SK-N-SH (cell line): ENCODE measurements around the gene TLX2. TPM values are rescaled to one million over a fixed set of nuclear protein-coding genes. Genes with fewer than 3 reads are reported as not detected.

Source experiments
- CTCF ChIA-PET: fragments of 300-600, 350-600 bp; formaldehyde crosslinking; extraction: SDS; loops from one replicate; lab custom pipeline; 2021; lab: Yijun Ruan, JAX
- POLR2A ChIA-PET: fragments of 350-600 bp; sonication (Branson Sonifier 250); formaldehyde crosslinking; extraction: SDS; loops from one replicate; lab custom pipeline; 2020; ENCODE audit warnings: antibody characterized with exemption, inconsistent platforms; lab: Yijun Ruan, JAX
- DNase-seq: peaks from one replicate; pipeline ENCODE4 v3.0.0; 2012
- H2AFZ ChIP-seq: fragments of 200-600 bp; sonication (generic); 2 replicates; pipeline ENCODE4 v1.8.1; 2016; ENCODE audit warnings: antibody characterized with exemption, mild to moderate bottlenecking, low read depth
- H3F3A ChIP-seq: fragments of 200-600 bp; sonication (generic); replicated peaks from 2 replicates; pipeline ENCODE3; 2016; ENCODE audit warnings: antibody characterized with exemption, mild to moderate bottlenecking; ENCODE audit not compliant: insufficient read depth
- H3K27ac ChIP-seq, 2 experiments: fragments of 200-500 bp in 1 of 2; fragments of 200-600 bp in 1 of 2; sonication (Bioruptor generic) in 1 of 2; sonication (generic), shearing (Covaris generic) in 1 of 2; 2 replicates each; pipeline versions ENCODE4 v1.5.1 to v1.6.1; 2014 to 2016; ENCODE audit warnings: low read depth in 2 of 2, inconsistent platforms in 1 of 2, low read length in 1 of 2, mild to moderate bottlenecking in 1 of 2, mixed read lengths in 1 of 2
- H3K27me3 ChIP-seq: fragments of 200-600 bp; sonication (generic), shearing (Covaris generic); 2 replicates; pipeline ENCODE4 v1.6.1; 2016; ENCODE audit warnings: mixed run types; ENCODE audit not compliant: insufficient read depth
- H3K36me3 ChIP-seq, 2 experiments: fragments of 200-500 bp in 1 of 2; fragments of 200-600 bp in 1 of 2; sonication (Bioruptor generic) in 1 of 2; sonication (generic) in 1 of 2; replicated peaks in 1 of 2; 2 replicates each; pipeline versions ENCODE3 to v1.5.1; 2014 to 2016; ENCODE audit warnings: low read length in 1 of 2, mild to moderate bottlenecking in 1 of 2; ENCODE audit not compliant: insufficient read depth in 2 of 2, control insufficient read depth in 1 of 2
- H3K4me1 ChIP-seq, 2 experiments: fragments of 200-500 bp in 1 of 2; fragments of 200-600 bp in 1 of 2; sonication (Bioruptor generic) in 1 of 2; sonication (generic), shearing (Covaris generic) in 1 of 2; 2 replicates each; pipeline versions ENCODE4 v1.5.1 to v1.6.1; 2014 to 2016; ENCODE audit warnings: low read depth in 1 of 2, low read length in 1 of 2, mixed run types in 1 of 2; ENCODE audit not compliant: insufficient read depth in 2 of 2, control insufficient read depth in 1 of 2
- H3K4me2 ChIP-seq: fragments of 200-600 bp; sonication (generic), shearing (Covaris generic); 2 replicates; pipeline ENCODE4 v1.6.1; 2017; ENCODE audit warnings: mixed run types
- H3K4me3 ChIP-seq, 2 experiments: fragments of 200-500 bp in 1 of 2; fragments of 200-600 bp in 1 of 2; sonication (Bioruptor generic) in 1 of 2; sonication (generic), shearing (Covaris generic) in 1 of 2; 2 replicates each; pipeline versions ENCODE4 v1.5.1 to v1.8.1; 2014 to 2016; ENCODE audit warnings: low read depth in 2 of 2, inconsistent platforms in 1 of 2, low read length in 1 of 2, mild to moderate bottlenecking in 1 of 2, mixed read lengths in 1 of 2, moderate library complexity in 1 of 2
- H3K79me2 ChIP-seq: fragments of 200-600 bp; sonication (generic); 2 replicates; pipeline ENCODE4 v1.8.1; 2017; ENCODE audit warnings: mild to moderate bottlenecking; ENCODE audit not compliant: insufficient read depth
- H3K9ac ChIP-seq: fragments of 200-600 bp; sonication (generic); 2 replicates; pipeline ENCODE4 v1.6.1; 2017; ENCODE audit warnings: mixed run types
- H3K9me2 ChIP-seq: fragments of 200-600 bp; sonication (generic); 2 replicates; pipeline ENCODE4 v1.6.1; 2017; ENCODE audit warnings: mixed run types
- H3K9me3 ChIP-seq: fragments of 200-600 bp; sonication (generic); 2 replicates; pipeline ENCODE4 v1.6.1; 2017; ENCODE audit warnings: mixed run types, mild to moderate bottlenecking, moderate library complexity
- H4K20me1 ChIP-seq: fragments of 200-600 bp; sonication (generic); 2 replicates; pipeline ENCODE4 v1.6.1; 2017; ENCODE audit warnings: mild to moderate bottlenecking, mixed run types; ENCODE audit not compliant: insufficient read depth
- CTCF ChIP-seq: fragments of 200-600 bp; sonication (generic); IDR thresholded peaks from 2 replicates; pipeline ENCODE4 v1.6.1; 2017; ENCODE audit warnings: antibody characterized with exemption, mild to moderate bottlenecking, moderate library complexity
- ELF1 ChIP-seq: IDR thresholded peaks from 2 replicates; pipeline ENCODE4 v1.4.0; 2012
- EZH2phosphoT487 ChIP-seq: fragments of 200-600 bp; sonication (generic); IDR thresholded peaks from 2 replicates; pipeline ENCODE4 v1.6.1; 2017; ENCODE audit warnings: low read depth, mixed run types, mild to moderate bottlenecking, antibody characterized with exemption, moderate library complexity, borderline replicate concordance
- FOSL2 ChIP-seq: IDR thresholded peaks from 2 replicates; pipeline ENCODE4 v1.4.0; 2012; ENCODE audit warnings: low read depth, mild to moderate bottlenecking, moderate library complexity, borderline replicate concordance
- FOXJ3 ChIP-seq: sonication (generic); formaldehyde crosslinking; IDR thresholded peaks from 2 replicates; pipeline ENCODE4 v1.5.1; 2020; ENCODE audit warnings: mild to moderate bottlenecking, missing genetic modification reagents
- JUND ChIP-seq: IDR thresholded peaks from 2 replicates; pipeline ENCODE4 v1.4.0; 2012
- NFIC ChIP-seq: IDR thresholded peaks from 2 replicates; pipeline ENCODE4 v1.4.0; 2012; ENCODE audit warnings: borderline replicate concordance
- RAD21 ChIP-seq: IDR thresholded peaks from 2 replicates; pipeline ENCODE4 v1.6.1; 2012; ENCODE audit warnings: mild to moderate bottlenecking, low read length
- RCOR1 ChIP-seq: fragments of 150-350 bp; IDR thresholded peaks from 2 replicates; pipeline ENCODE4 v1.6.1; 2017; ENCODE audit warnings: antibody characterized with exemption, low read length
- REST ChIP-seq: IDR thresholded peaks from 2 replicates; pipeline ENCODE4 v1.6.1; 2012; ENCODE audit warnings: mild to moderate bottlenecking, low read depth, low read length, moderate library complexity
- RFX5 ChIP-seq: IDR thresholded peaks from 2 replicates; pipeline ENCODE4 v1.6.1; 2012; ENCODE audit warnings: mild to moderate bottlenecking, improper control_type of control experiment, low read length
- TAF1 ChIP-seq: IDR thresholded peaks from 2 replicates; pipeline ENCODE4 v1.6.1; 2012; ENCODE audit warnings: low read depth, mild to moderate bottlenecking, low read length, moderate library complexity, borderline replicate concordance
- TCF12 ChIP-seq: IDR thresholded peaks from 2 replicates; pipeline ENCODE4 v1.4.0; 2012
- TEAD4 ChIP-seq: IDR thresholded peaks from 2 replicates; pipeline ENCODE4 v1.4.0; 2012; ENCODE audit warnings: mild to moderate bottlenecking, borderline replicate concordance; ENCODE audit not compliant: insufficient read depth
- WGBS: methylation state at CpG from one replicate; pipeline ENCODE4 v1.1.6; 2017; ENCODE audit warnings: low lambda C conversion rate; 5-methylcytosine and 5-hydroxymethylcytosine counted together
- polyA plus RNA-seq, 3 experiments: library from polyadenylated mRNA; depleted of rRNA; stranded (reverse); fragments of >200 nt; gene quantifications; 2 replicates each; pipeline ENCODE4 v1.2.3, GENCODE V29; 2012
- TF ChIP-seq, protein P1 (sequence below): IDR thresholded peaks from 2 replicates; pipeline ENCODE4; 2012
- TF ChIP-seq, protein P2 (sequence below): fragments of 150-350 bp; IDR thresholded peaks from 2 replicates; pipeline ENCODE4 v1.6.1; 2016; ENCODE audit warnings: mild to moderate bottlenecking, low read depth, low read length

TLX2 gene
- polyA plus RNA-seq, 1 of the 3 experiments (the other 2 are of a cell fraction), result 24.5 TPM

DNA sequence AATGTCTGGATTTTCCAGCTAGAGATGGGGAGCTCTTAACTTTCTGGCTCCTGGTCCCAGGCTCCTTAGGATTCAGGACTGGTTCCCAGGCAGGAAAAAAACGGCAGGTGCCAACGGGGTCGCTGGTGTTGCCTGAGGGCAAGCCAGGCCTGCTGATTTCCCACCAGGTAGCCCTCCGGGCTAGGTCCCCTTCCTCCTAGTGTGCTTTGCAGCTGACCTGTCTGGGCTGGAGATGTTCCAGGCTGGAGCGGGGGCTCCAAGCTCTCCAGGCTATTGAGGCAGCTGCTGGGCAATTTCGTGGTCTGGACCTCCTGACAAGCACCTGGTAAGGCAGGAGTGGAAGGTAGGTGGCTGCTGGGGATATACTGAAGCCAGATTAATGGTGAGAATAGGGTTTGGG is 39.8 kb upstream of the TLX2 start:
- Histone ChIP-seq H3K79me2 (peaks cover 26% of the 10 kb centered on the region), H3K4me2 (no peak overlapping the region), H3K27me3 (no peaks in the 10 kb centered on the region), H3K4me3 (no peak overlapping the region), H3K27ac (no peak overlapping the region), H3K9me2 (no peaks in the 10 kb centered on the region), H4K20me1 (no peaks in the 10 kb centered on the region), H3K9me3 (no peaks in the 10 kb centered on the region), H3K36me3 (peaks cover 22 to 32% of the 10 kb centered on the region in 2 experiments), H3K9ac (no peak overlapping the region), H3K4me1 (peaks cover 6 to 7% of the 10 kb centered on the region in 2 experiments; a peak in 2 of 4 replicates), H2AFZ (no peak overlapping the region)
- 97% methylated on average over 5 of the region's 6 CpGs for WGBS
- DNase-seq, result no peak
- CTCF ChIA-PET, result interaction anchor here (0.8 to 3.9 kb wide), 6 partner anchors 9 to 139 kb away, joined by 3 to 28 read pairs (median 4); partner anchors contain the start of gene TLX2
- POLR2A ChIA-PET, result interaction anchor here (0.6 to 6.9 kb wide), 3 partner anchors 14 to 113 kb away, joined by 4 to 60 read pairs (median 6); partner anchors contain the start of genes PCGF1 and WBP1
- TF ChIP-seq RFX5 (no peak), ELF1 (no peak), TEAD4 (no peak), TAF1 (no peak), RAD21 (no peak), FOSL2 (no peak), EZH2phosphoT487 (no peak), REST (no peak), NFIC (no peak), RCOR1 (no peak), FOXJ3 (CRISPR knock-in tag) (no peak), TCF12 (no peak), JUND (no peak)
- TF ChIP-seq, protein P1, sequence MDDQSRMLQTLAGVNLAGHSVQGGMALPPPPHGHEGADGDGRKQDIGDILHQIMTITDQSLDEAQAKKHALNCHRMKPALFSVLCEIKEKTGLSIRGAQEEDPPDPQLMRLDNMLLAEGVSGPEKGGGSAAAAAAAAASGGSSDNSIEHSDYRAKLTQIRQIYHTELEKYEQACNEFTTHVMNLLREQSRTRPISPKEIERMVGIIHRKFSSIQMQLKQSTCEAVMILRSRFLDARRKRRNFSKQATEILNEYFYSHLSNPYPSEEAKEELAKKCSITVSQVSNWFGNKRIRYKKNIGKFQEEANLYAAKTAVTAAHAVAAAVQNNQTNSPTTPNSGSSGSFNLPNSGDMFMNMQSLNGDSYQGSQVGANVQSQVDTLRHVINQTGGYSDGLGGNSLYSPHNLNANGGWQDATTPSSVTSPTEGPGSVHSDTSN, result no peak
- TF ChIP-seq, all 33 proteins: peak for 0
- H3F3A ChIP-seq, result peaks cover 33% of the 10 kb centered on the region

DNA sequence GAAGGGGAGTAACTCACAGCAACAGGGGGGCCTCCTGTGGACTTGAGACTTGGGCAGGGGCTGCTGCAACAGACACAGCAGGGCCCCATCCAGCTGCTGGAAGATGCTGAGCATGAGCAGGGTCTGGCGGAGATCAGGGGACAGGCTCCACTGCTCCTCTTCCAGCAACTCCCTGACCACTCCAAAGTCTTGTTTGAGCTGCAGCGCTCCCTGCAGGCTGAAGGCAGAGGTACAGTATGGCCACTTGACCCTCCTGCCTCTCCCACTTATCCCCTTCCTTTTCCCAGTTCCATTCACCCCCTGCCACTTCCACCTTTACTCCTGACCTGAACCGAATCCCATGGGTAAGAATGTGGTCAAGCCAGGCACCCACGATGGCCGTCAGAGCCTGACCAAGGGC is 39.4 kb upstream of the TLX2 start:
- ChIA-PET CTCF (interaction anchor here (0.7 to 3.9 kb wide), 8 partner anchors 9 to 216 kb away, joined by 3 to 28 read pairs (median 4); partner anchors contain the start of gene TLX2), POLR2A (interaction anchor here (6.9 kb wide), 1 partner anchor 15 kb away, joined by 60 read pairs; the partner anchor contains the start of gene WBP1)
- no peak overlapping the region for H2AFZ ChIP-seq
- H3K9me3 ChIP-seq, result no peaks in the 10 kb centered on the region
- 95% methylated on average over 5 of the region's 5 CpGs for WGBS
- H3K27me3 ChIP-seq, result no peaks in the 10 kb centered on the region
- no peak overlapping the region for H3K4me2 ChIP-seq
- H3K79me2 ChIP-seq, result peaks cover 30% of the 10 kb centered on the region
- no peaks in the 10 kb centered on the region for H4K20me1 ChIP-seq
- no peak overlapping the region for H3K9ac ChIP-seq
- DNase-seq, result peak; percentile 37
- H3F3A ChIP-seq, result peaks cover 35% of the 10 kb centered on the region
- H3K9me2 ChIP-seq, result no peaks in the 10 kb centered on the region
- no peak overlapping the region for H3K27ac ChIP-seq
- peaks cover 6 to 7% of the 10 kb centered on the region in 2 experiments; a peak in 2 of 4 replicates for H3K4me1 ChIP-seq
- no peak overlapping the region for H3K4me3 ChIP-seq
- H3K36me3 ChIP-seq, result peaks cover 24 to 37% of the 10 kb centered on the region in 2 experiments
- TF ChIP-seq CTCF (peak; percentile 45), RAD21 (peak; percentile 15; the same call in 1 of the 2 replicates), REST (no peak)
- TF ChIP-seq, protein P2, sequence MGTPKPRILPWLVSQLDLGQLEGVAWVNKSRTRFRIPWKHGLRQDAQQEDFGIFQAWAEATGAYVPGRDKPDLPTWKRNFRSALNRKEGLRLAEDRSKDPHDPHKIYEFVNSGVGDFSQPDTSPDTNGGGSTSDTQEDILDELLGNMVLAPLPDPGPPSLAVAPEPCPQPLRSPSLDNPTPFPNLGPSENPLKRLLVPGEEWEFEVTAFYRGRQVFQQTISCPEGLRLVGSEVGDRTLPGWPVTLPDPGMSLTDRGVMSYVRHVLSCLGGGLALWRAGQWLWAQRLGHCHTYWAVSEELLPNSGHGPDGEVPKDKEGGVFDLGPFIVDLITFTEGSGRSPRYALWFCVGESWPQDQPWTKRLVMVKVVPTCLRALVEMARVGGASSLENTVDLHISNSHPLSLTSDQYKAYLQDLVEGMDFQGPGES, result no peak
